HG03378 (cell line): ENCODE measurements around the gene TBX3.

Experiments used
- ATAC-seq: cut with Tn5 transposase; IDR thresholded peaks from one replicate; pipeline ENCODE4 v1.9.1; 2021; ENCODE audit warnings: mild to moderate bottlenecking, moderate library complexity; ENCODE audit not compliant: unreplicated experiment

TBX3 gene

GRCh38 chr12:114683709-114684097, 272 bp downstream of the TBX3 start:
- no peak for ATAC-seq

- no peak for ATAC-seq
Observed at GRCh38 chr12:114682785-114683708, 928 bp downstream of the TBX3 start.

GRCh38 chr12:114682106-114682784, 1.7 kb downstream of the TBX3 start:
- ATAC-seq = no peak

DNA sequence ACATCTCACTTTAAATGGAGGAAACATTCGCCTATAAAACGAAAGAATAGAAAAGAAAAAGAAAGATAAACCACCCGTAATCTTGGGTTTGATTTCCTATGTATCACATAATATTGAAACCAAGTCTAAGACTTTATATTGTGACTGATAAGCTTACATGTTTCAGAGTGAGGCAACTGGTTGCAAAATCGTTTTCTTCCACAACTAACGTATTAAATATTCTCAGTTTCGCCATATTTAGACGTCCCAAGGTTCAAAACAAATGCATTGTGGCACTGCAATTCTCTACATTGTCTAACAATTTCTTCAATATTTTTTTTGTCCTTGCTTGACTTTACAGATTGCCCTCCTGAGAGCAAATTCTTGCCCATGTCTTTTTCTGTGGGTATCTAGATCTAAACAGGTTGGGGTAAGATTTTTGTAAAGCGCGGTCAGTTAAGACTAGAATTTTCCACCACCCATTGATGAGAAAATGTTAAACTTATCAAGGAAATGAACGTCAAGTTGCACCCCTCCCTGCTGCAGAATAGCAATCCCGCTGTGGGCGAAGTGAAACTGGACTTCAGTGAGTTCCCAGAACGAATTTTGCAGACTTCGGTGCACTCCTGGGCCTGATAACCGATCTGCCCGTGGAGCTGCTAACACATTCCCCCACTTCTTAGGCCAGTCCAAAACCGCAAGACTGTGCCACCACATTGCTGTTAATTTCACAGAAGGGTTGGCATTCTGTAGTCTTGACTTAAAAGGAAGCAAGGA, 2.7 kb downstream of the TBX3 start:
- ATAC-seq = no peak

DNA sequence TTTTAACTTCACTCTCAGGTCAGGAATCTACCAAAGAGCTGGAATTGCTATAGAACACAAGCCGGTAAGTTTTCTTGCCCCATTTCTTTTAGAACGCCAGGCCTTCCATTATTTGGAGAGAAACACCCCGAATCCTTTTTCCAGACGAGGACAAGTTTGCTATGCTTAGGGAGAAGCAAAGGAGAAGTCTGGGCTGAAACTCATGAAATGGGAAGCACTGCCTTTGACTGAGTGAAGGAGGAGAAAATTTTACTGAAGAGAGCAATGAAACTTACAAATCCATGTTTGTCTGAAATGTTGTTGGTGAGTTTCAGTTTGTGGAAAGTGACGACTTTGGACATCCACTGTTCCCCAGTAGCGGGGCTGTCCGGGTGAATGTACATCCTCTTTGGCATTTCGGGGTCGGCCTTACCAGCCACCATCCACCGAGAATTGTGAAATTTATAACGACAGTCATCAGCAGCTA, 3.3 kb downstream of the TBX3 start:
- ATAC-seq = no peak

DNA sequence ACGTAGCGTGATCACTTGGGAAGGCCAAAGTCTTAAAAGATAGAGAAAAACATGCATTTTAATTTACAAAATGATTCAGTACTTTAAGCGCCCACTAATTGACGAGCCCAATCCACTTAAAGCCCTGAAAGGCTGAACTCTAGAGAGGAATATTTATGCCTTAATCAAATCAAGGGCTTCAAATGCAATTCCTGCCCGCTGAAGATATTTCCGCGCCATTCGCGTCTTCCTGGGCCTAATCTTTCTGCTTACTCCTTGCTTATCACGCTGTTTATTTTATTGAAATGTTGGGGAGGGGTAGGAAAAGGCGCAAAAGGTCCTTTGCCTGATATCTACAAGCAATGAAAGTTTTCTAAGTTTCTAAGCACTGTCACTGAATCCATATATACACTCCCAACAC, 4.0 kb downstream of the TBX3 start:
- no peak for ATAC-seq

GRCh38 chr12:114679452-114679875, 4.5 kb downstream of the TBX3 start:
- ATAC-seq = no peak

- ATAC-seq = no peak
Observed at GRCh38 chr12:114678718-114679117, 5.3 kb downstream of the TBX3 start.

DNA sequence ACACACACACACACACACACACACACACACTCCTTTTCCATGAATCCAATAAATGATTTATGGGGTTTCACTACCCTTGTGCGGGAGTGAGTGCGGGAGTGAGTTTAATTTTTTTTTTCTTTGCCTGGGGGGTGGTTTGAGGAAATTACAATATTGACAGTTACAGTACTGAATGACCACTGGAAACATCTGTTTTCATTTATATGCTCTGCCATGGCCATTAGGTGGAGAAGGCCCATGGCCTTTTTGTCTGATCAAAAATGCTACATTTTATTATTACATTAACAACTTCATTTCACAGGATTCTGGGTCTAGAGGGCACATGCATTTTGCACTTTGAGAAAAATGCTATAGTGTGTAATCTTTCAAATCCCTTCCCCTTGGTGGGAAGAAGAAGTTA, 5.9 kb downstream of the TBX3 start:
- ATAC-seq = no peak

- no peak for ATAC-seq
Observed at GRCh38 chr12:114676142-114676741, 7.7 kb downstream of the TBX3 start.

DNA sequence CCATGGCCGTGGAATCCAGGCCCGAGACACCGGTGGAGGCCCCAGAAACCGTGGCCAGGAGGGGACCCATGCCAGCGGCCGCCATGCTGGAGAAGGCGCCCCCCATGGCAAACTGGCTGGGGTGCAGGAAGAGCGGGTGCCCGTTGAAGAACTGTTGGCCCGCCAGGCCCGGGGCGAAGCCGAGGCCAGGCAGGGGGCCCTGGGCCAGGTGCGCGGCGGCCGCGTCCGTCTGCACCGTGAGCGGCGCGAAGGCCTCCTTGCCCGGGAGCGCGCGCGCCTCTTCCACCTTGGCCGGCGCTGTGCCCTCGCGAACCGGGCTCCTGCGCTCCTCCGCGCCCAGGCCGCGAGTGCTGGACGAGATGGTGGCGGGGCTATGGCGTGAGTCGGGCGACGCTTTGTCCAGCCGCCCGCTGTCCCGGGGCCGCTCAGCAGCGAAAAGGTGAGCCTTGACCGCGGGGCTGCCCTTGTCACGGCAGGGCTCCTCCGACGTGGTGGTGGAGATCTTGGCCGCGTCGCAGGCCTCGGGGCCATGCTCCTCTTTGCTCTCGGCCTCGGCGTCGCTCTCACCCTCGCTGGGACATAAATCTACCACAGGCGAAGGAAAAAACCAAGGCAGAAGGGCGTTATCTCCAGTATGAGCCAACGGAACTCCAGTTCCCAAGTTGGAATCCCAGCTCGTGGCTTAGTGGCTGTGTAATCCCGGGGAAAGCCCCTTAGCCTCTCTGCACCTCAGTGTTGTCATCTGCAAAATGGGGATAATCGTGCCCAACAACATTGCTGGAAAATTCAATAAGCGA, 9.5 kb downstream of the TBX3 start:
- no peak for ATAC-seq

- ATAC-seq = no peak
Observed at GRCh38 chr12:114673901-114674250, 10.1 kb downstream of the TBX3 start.

DNA sequence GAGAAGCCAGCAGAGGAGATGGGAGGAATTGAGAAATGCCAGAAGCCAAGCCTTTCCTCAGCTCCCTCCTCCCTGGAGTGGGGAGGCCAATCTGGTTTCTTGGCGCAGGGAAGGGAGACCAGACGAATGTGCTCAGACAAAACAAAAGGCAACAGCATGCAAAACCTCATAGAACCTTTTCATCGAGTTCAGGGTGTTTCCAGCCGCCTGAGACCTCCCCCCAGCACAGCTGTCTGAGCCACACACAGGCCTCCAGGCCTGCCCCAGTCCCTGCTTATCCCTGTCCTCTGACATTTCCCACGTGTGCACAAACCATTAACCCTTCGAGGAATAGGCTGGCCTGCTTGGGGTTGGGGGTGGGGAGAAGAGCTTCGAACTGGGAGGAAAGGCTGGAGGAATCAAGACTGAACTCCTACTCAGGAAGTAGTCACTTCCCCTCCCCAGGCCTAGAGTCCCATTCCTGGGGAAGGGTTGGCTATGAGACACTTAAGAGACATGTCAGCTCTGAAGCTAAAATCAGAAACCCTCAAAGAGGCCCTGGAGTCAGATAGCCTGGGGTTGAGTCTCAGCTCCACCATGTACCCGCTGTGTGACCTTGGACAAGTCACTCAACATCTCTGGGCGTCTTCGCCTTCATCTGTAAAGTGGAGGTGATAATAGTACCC, 10.7 kb downstream of the TBX3 start:
- no peak for ATAC-seq

GRCh38 chr12:114672817-114673168, 11.2 kb downstream of the TBX3 start:
- ATAC-seq = no peak

- no peak for ATAC-seq
Observed at GRCh38 chr12:114671443-114672411, 12.2 kb downstream of the TBX3 start.

DNA sequence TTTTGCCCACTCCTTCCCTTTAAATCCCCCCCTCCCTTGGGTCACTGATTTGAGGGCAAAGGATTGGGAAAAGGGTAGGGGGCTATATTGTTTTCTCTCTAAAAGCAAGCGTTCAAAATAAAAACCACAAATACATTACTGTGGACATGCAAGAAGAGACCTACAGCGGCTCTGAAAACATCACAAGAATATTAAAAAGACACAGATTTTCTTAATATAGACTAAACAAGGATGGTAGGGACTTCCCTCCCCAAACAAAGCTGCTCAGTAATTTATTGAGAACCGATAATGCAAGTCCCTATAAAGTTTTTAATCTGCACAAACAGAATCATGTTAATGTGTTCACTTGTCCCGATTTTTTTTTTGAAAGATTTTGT, 12.9 kb downstream of the TBX3 start:
- ATAC-seq = no peak

DNA sequence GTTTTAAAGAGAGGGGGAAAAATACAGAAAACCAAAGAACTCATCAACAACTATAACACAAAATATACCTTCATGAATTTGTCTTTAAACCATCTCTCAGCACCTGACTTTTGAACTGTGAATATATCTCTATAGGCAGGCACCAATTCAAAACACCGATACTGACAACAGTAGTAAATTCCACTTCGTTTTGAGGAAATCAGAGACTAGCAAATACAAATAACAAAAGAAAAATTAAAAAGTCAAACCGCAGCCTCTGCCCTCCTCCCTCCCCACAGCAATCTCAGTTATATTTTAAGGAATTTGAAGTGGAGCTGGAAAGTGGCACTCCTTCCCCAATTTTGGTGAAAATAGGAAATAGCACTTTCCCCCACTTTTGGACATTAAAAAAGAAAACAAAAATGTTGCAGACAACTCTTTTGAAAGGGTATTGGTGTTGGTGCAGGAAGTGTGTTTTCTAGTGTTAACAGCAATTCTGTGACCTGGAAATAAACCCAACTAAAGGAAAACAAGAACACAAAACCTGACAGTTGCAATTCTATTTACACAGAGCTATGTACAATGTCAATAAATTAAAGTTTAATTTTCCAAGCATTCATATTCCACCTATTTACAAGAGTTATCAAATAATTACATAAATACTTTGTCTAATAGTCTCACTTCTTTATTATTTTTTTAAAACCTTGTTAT, 13.5 kb downstream of the TBX3 start:
- ATAC-seq = no peak
